ENCODE data around the gene SCMH1.

GRCh38 chr1:41169799-41170180 is 72.3 kb downstream of the SCMH1 start:
- TF ChIP-seq CTCF (IDR thresholded peaks at IDR 0.05) (no peak), POLR2A (IDR thresholded peaks at IDR 0.05) (no peak)
